ENCODE measurements around the gene LFNG. TPM values are rescaled to one million over a fixed set of nuclear protein-coding genes. Genes with fewer than 3 reads are reported as not detected.
A peak's percentile ranks its signal among the peaks of the same experiment; 100 is the strongest.

Gene LFNG
- total and polyA plus RNA-seq, 2 donors (not counting 1 experiment from before 2014, with no cell fraction given): 73.3 to 208 TPM

- TF ChIP-seq EZH2 (IDR thresholded peaks at IDR 0.05; ENCODE audit: borderline replicate concordance, insufficient read depth, low read depth, low read length, poor library complexity, severe bottlenecking) (no peak), CTCF (IDR thresholded peaks at IDR 0.05) (no peak)
- no peak overlapping the region for H3K4me3 Mint-ChIP-seq
- H3K4me3 ChIP-seq (ENCODE audit: control extremely low read depth in 1 of 5, extremely low read depth in 1 of 5, insufficient read depth in 1 of 5, low read depth in 2 of 5, low read length in 4 of 5): no peak overlapping the region
- H2AFZ ChIP-seq (ENCODE audit: insufficient read depth, low read depth, low read length, poor library complexity, severe bottlenecking): no peak overlapping the region
- ATAC-seq (ENCODE audit: low read depth) (no peak), DNase-seq (peak; percentile 22)
- H3K4me1 ChIP-seq (ENCODE audit: control insufficient read depth in 2 of 2, insufficient read depth in 2 of 2, low read length in 2 of 2): peaks cover 0 to 9% of the 10 kb centered on the region in 2 donors
- no peaks in the 10 kb centered on the region for H3K27me3 Mint-ChIP-seq
- ChIA-PET POLR2A (interaction anchor here (0.6 to 0.7 kb wide), 3 partner anchors 17 to 36 kb away, joined by 4 to 5 read pairs (median 4); no protein-coding TSS in a partner anchor), CTCF (interaction anchor here (0.6 to 1.0 kb wide), 2 partner anchors 9 to 34 kb away, joined by 3 to 5 read pairs; no protein-coding TSS in a partner anchor)
- H3K9ac ChIP-seq (ENCODE audit: low read length): no peak overlapping the region
- H3K36me3 ChIP-seq (replicated peaks in 1 of 2; ENCODE audit: control extremely low read depth in 1 of 2, control insufficient read depth in 1 of 2, extremely low read depth in 1 of 2, insufficient read depth in 2 of 2, low read length in 1 of 2): peaks cover 1 to 80% of the 10 kb centered on the region in 2 experiments
- no peaks in the 10 kb centered on the region for H3K27me3 ChIP-seq (replicated peaks in 1 of 4; ENCODE audit: control extremely low read depth in 1 of 4, control insufficient read depth in 3 of 4, insufficient read depth in 4 of 4, low read length in 3 of 4)
- no peaks in the 10 kb centered on the region for H3K9me3 ChIP-seq (ENCODE audit: control extremely low read depth in 1 of 3, control insufficient read depth in 2 of 3, insufficient read depth in 1 of 3, low read length in 2 of 3)
- H3K4me1 Mint-ChIP-seq: peaks cover 8% of the 10 kb centered on the region
- H3K4me2 ChIP-seq (replicated peaks; ENCODE audit: low read depth, low read length, poor library complexity, severe bottlenecking): no peak overlapping the region
- intact Hi-C loops (cut with micrococcal nuclease): no loop called here
- peaks cover 6% of the 10 kb centered on the region for H4K20me1 ChIP-seq (ENCODE audit: control insufficient read depth, insufficient read depth, low read length, poor library complexity, severe bottlenecking)
- H3K27ac Mint-ChIP-seq: peak overlapping the region; percentile 59
- 99% methylated on average over 48 of the region's 53 CpGs for WGBS (ENCODE audit: insufficient coverage)
- peaks cover 17% of the 10 kb centered on the region for H3K79me2 ChIP-seq (ENCODE audit: control insufficient read depth, insufficient read depth, low read length)
- no peak overlapping the region for H3K27ac ChIP-seq (ENCODE audit: low read length in 2 of 2)
- H3K9me3 Mint-ChIP-seq (ENCODE audit: insufficient read depth): no peaks in the 10 kb centered on the region
These were observed 23.6 kb downstream of the LFNG start for GRCh38 chr7:2542916-2543871.

All from B cell (primary cell).